Kidney (tissue), 14 donors: Measurements from ENCODE around the gene OR52N5. TPM values are rescaled to one million over a fixed set of nuclear protein-coding genes. Genes with fewer than 3 reads are reported as not detected.

Experiments used
- DNase-seq, 5 donors: peaks; one replicate each; pipeline ENCODE4 v3.0.0-alpha.2; 2013 to 2020
- FAIRE-seq: peaks from 2 replicates; lab custom pipeline; 2012; peaks lifted over from hg19 to GRCh38; lab: Jason Lieb, UNC
- H3K27ac ChIP-seq, 2 donors: one replicate each; pipeline ENCODE4 v1.7.0; 2013; ENCODE audit warnings: low read depth in 2 of 2, low read length in 2 of 2, inconsistent platforms in 1 of 2
- H3K27me3 ChIP-seq: one replicate; pipeline ENCODE4 v1.7.1; 2013; ENCODE audit warnings: low read length, inconsistent platforms; ENCODE audit not compliant: control insufficient read depth, insufficient read depth
- H3K36me3 ChIP-seq, 3 donors: one replicate each; pipeline versions ENCODE4 v1.7.0 to v1.7.1; 2013; ENCODE audit warnings: low read length in 3 of 3, control low read depth in 1 of 3, inconsistent platforms in 1 of 3; ENCODE audit not compliant: insufficient read depth in 3 of 3, control insufficient read depth in 2 of 3
- H3K4me1 ChIP-seq, 3 donors: one replicate each; pipeline versions ENCODE4 v1.7.0 to v1.7.1; 2013; ENCODE audit warnings: low read length in 3 of 3, inconsistent platforms in 1 of 3, low read depth in 1 of 3; ENCODE audit not compliant: control insufficient read depth in 2 of 3, insufficient read depth in 2 of 3
- H3K4me3 ChIP-seq, 3 donors: one replicate each; pipeline versions ENCODE4 v1.7.0 to v1.8.1; 2013; ENCODE audit warnings: low read length in 3 of 3, control low read depth in 1 of 3, inconsistent platforms in 1 of 3
- H3K9ac ChIP-seq, 3 donors: one replicate each; pipeline versions ENCODE4 v1.7.0 to v1.7.1; 2013; ENCODE audit warnings: low read length in 3 of 3, control low read depth in 1 of 3, inconsistent platforms in 1 of 3
- H3K9me3 ChIP-seq, 3 donors: one replicate each; pipeline versions ENCODE4 v1.7.0 to v1.7.1; 2013; ENCODE audit warnings: low read length in 3 of 3, control low read depth in 1 of 3, inconsistent platforms in 1 of 3; ENCODE audit not compliant: control insufficient read depth in 2 of 3, insufficient read depth in 1 of 3
- intact Hi-C: fragments of 100-400 bp; cut with DNase I; formaldehyde crosslinking; loops from one replicate; pipeline ENCODE4 v1.11.1; 2022
- polyA plus RNA-seq: library from polyadenylated mRNA; stranded (reverse); fragments of 350-450 nt; fragmentation: Illumina TruSeq; extraction: RNeasy Lipid Tissue Mini Kit (QIAGEN cat#74804); gene quantifications from one replicate; pipeline ENCODE4 v1.2.3, GENCODE V29; 2014; ENCODE audit warnings: low read depth, low replicate concordance; ENCODE audit not compliant: insufficient read depth
- total RNA-seq: library from RNA; stranded (reverse); fragmentation: NEBNext Ultra II Directional; extraction: Animal tissue kit (Norgen Biotek cat#: 25700); gene quantifications from one replicate; pipeline ENCODE4 v1.2.1, GENCODE V29; 2021
- TF ChIP-seq, protein P1 (sequence below): IDR thresholded peaks from 3 replicates; pipeline ENCODE4 v1.5.1; 2012; ENCODE audit warnings: mild to moderate bottlenecking, moderate library complexity, borderline replicate concordance; ENCODE audit not compliant: insufficient read depth; ENCODE audit errors: extremely low read depth
- donor health status: control.
- donor health status: control.
- donor health status: control.
- donor health status: control.
- donor health status: control.
- donor health status: DM: yes; HTN: yes; CAD: no.
- donor health status: Normal renal cell carcinoma (clear cell type).

Gene OR52N5
- total and polyA plus RNA-seq, 2 donors from 2014 or later: not detected

DNA sequence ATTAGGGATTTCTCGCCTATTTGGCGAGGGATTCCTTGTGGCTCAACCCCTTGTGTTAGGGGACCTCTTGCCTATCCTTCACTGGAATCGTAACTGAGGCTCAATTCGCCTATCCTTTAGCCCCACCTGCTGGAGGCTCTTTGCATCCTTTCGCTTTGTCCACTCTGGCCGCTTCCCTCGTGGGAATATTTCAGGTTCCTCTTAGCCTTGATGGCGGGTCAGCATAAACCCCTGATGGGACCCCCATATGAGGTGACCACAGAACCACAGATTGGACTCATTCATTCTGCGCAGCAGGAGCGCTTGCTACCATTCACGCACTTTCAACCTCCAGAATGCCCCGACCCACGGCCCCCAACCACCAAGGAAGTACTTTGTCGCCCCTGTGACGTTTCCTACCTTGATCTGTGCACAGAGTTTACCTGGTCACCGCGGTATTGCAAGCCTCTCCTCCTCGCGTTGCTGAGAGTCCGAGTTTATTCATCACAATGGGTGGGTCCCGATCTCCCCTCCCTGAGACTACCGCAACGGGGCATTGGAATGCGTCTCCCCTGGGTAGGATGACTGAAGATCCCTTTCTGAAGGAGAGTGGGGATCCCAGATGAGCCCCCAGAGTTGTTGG is 25.5 kb upstream of the OR52N5 start, which contains the start of gene OR52N2:
Gene OR52N2 (plus strand): TSS at position 425 of the 622 bp plus-strand sequence. CDS start 11,412 bp downstream, outside the sequence.
- no peaks in the 10 kb centered on the region for H3K36me3 ChIP-seq
- H3K4me1 ChIP-seq: peaks cover 0 to 6% (median 4%) of the 10 kb centered on the region in 3 donors
- H3K27ac ChIP-seq: no peak within 1 kb of the TSS
- no peak for FAIRE-seq
- peak within 1 kb of the TSS; percentile 50 to 68 (median 57) for H3K4me3 ChIP-seq
- TF ChIP-seq, protein P1, sequence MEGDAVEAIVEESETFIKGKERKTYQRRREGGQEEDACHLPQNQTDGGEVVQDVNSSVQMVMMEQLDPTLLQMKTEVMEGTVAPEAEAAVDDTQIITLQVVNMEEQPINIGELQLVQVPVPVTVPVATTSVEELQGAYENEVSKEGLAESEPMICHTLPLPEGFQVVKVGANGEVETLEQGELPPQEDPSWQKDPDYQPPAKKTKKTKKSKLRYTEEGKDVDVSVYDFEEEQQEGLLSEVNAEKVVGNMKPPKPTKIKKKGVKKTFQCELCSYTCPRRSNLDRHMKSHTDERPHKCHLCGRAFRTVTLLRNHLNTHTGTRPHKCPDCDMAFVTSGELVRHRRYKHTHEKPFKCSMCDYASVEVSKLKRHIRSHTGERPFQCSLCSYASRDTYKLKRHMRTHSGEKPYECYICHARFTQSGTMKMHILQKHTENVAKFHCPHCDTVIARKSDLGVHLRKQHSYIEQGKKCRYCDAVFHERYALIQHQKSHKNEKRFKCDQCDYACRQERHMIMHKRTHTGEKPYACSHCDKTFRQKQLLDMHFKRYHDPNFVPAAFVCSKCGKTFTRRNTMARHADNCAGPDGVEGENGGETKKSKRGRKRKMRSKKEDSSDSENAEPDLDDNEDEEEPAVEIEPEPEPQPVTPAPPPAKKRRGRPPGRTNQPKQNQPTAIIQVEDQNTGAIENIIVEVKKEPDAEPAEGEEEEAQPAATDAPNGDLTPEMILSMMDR: peak; percentile 88
- intact Hi-C loops: no loop called here
- no peaks in the 10 kb centered on the region for H3K9me3 ChIP-seq
- no peaks in the 10 kb centered on the region for H3K27me3 ChIP-seq
- peak within 1 kb of the TSS; percentile 42 to 60 (median 46) for H3K9ac ChIP-seq
- DNase-seq: peak; percentile 69 to 90 (median 78)

- TF ChIP-seq, protein P1: no peak
- Histone ChIP-seq H3K9ac (no peak overlapping the region), H3K36me3 (no peaks in the 10 kb centered on the region), H3K27ac (no peak overlapping the region), H3K4me1 (peaks cover 0 to 6% (median 4%) of the 10 kb centered on the region in 3 donors), H3K4me3 (no peak overlapping the region), H3K27me3 (no peaks in the 10 kb centered on the region), H3K9me3 (no peaks in the 10 kb centered on the region)
- intact Hi-C loops: no loop called here
- FAIRE-seq (no peak), DNase-seq (no peak)
These were observed 24.4 kb upstream of the OR52N5 start for GRCh38 chr11:5807580-5807979.

- FAIRE-seq: no peak
- Histone ChIP-seq H3K4me1 (peaks cover 0 to 6% (median 4%) of the 10 kb centered on the region in 3 donors), H3K9me3 (no peaks in the 10 kb centered on the region), H3K36me3 (no peaks in the 10 kb centered on the region), H3K9ac (no peak overlapping the region), H3K27me3 (no peaks in the 10 kb centered on the region), H3K4me3 (no peak overlapping the region), H3K27ac (no peak overlapping the region)
- intact Hi-C loops: no loop called here
- TF ChIP-seq, protein P1: no peak
- no peak for DNase-seq
These were observed 20.8 kb upstream of the OR52N5 start for GRCh38 chr11:5803982-5804381.

GRCh38 chr11:5796541-5796940 is 13.4 kb upstream of the OR52N5 start:
- Histone ChIP-seq H3K4me3 (no peak overlapping the region), H3K27me3 (no peaks in the 10 kb centered on the region), H3K9ac (no peak overlapping the region), H3K36me3 (no peaks in the 10 kb centered on the region), H3K9me3 (no peaks in the 10 kb centered on the region), H3K4me1 (no peaks in the 10 kb centered on the region), H3K27ac (no peak overlapping the region)
- intact Hi-C loops: loop anchor here (5.0 kb wide), 1 partner anchor 39 kb away; no protein-coding TSS in a partner anchor
- no peak for FAIRE-seq
- TF ChIP-seq, protein P1: no peak
- no peak for DNase-seq
